ENCODE results near the gene MSTN. TPM values are rescaled to one million over a fixed set of nuclear protein-coding genes. Genes with fewer than 3 reads are reported as not detected.

Gene MSTN
- total RNA-seq, 1 donor from 2014 or later, result not detected

- no peak for TF ChIP-seq CTCF (IDR thresholded peaks at IDR 0.05; ENCODE audit: partially characterized antibody, unreplicated experiment)
- peaks cover 4% of the 10 kb centered on the region for H3K4me1 Mint-ChIP-seq (ENCODE audit: low read depth, unreplicated experiment)
- H3K27me3 Mint-ChIP-seq (ENCODE audit: unreplicated experiment), result no peaks in the 10 kb centered on the region
- no peak for DNase-seq
- no peaks in the 10 kb centered on the region for H3K9me3 Mint-ChIP-seq (ENCODE audit: unreplicated experiment)
- no peaks in the 10 kb centered on the region for H3K36me3 Mint-ChIP-seq (ENCODE audit: unreplicated experiment)
- H3K27ac Mint-ChIP-seq (ENCODE audit: unreplicated experiment), result no peak overlapping the region
- H3K4me3 Mint-ChIP-seq (ENCODE audit: unreplicated experiment), result no peak overlapping the region
Observed at GRCh38 chr2:190060626-190061025, 1.9 kb downstream of the MSTN start.

DNA sequence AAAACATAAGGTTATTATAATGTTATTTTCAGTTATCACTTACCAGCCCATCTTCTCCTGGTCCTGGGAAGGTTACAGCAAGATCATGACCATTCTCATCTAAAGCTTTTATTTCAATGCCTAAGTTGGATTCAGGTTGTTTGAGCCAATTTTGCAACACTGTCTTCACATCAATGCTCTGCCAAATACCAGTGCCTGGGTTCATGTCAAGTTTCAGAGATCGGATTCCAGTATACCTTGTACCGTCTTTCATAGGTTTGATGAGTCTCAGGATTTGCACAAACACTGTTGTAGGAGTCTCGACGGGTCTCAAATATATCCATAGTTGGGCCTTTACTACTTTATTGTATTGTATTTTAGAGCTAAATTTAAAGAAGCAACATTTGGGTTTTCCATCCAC is 2.5 kb downstream of the MSTN start:
- Mint-ChIP-seq H3K36me3 (ENCODE audit: unreplicated experiment) (no peaks in the 10 kb centered on the region), H3K4me3 (ENCODE audit: unreplicated experiment) (no peak overlapping the region), H3K9me3 (ENCODE audit: unreplicated experiment) (no peaks in the 10 kb centered on the region), H3K4me1 (ENCODE audit: low read depth, unreplicated experiment) (peaks cover 4% of the 10 kb centered on the region), H3K27me3 (ENCODE audit: unreplicated experiment) (no peaks in the 10 kb centered on the region), H3K27ac (ENCODE audit: unreplicated experiment) (no peak overlapping the region)
- no peak for TF ChIP-seq CTCF (IDR thresholded peaks at IDR 0.05; ENCODE audit: partially characterized antibody, unreplicated experiment)
- no peak for DNase-seq

GRCh38 chr2:190053426-190053825 is 9.1 kb downstream of the MSTN start:
- no peak for DNase-seq
- TF ChIP-seq CTCF (IDR thresholded peaks at IDR 0.05; ENCODE audit: partially characterized antibody, unreplicated experiment), result no peak
- H3K27ac Mint-ChIP-seq (ENCODE audit: unreplicated experiment), result no peak overlapping the region
- no peaks in the 10 kb centered on the region for H3K9me3 Mint-ChIP-seq (ENCODE audit: unreplicated experiment)
- no peaks in the 10 kb centered on the region for H3K4me1 Mint-ChIP-seq (ENCODE audit: low read depth, unreplicated experiment)
- no peak overlapping the region for H3K4me3 Mint-ChIP-seq (ENCODE audit: unreplicated experiment)
- no peaks in the 10 kb centered on the region for H3K27me3 Mint-ChIP-seq (ENCODE audit: unreplicated experiment)
- H3K36me3 Mint-ChIP-seq (ENCODE audit: unreplicated experiment), result no peaks in the 10 kb centered on the region

DNA sequence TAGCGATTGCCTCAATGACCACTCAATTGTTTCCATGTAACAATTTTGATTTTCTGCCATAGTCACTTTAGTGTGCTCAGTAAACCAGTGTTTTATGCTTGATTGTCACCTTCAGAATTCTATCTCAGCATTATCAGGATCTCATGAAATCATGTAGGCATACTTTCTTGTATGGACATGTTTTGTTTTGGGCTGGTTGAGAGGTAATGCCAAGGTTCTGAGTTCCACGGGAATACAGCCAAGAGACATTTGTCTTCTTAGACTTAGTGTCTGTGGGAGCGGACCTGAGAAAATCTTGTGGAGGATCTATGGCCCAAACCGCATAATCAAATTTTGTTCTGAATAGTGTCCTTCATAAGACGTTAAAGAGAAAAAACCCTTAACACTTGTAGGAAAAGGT is 10.2 kb downstream of the MSTN start:
- Mint-ChIP-seq H3K4me3 (ENCODE audit: unreplicated experiment) (no peak overlapping the region), H3K27me3 (ENCODE audit: unreplicated experiment) (no peaks in the 10 kb centered on the region), H3K4me1 (ENCODE audit: low read depth, unreplicated experiment) (no peaks in the 10 kb centered on the region), H3K9me3 (ENCODE audit: unreplicated experiment) (no peaks in the 10 kb centered on the region), H3K27ac (ENCODE audit: unreplicated experiment) (no peak overlapping the region), H3K36me3 (ENCODE audit: unreplicated experiment) (no peaks in the 10 kb centered on the region)
- no peak for DNase-seq
- no peak for TF ChIP-seq CTCF (IDR thresholded peaks at IDR 0.05; ENCODE audit: partially characterized antibody, unreplicated experiment)

GRCh38 chr2:190051223-190051622 is 11.3 kb downstream of the MSTN start:
- no peak for TF ChIP-seq CTCF (IDR thresholded peaks at IDR 0.05; ENCODE audit: partially characterized antibody, unreplicated experiment)
- Mint-ChIP-seq H3K27me3 (ENCODE audit: unreplicated experiment) (no peaks in the 10 kb centered on the region), H3K4me3 (ENCODE audit: unreplicated experiment) (no peak overlapping the region), H3K4me1 (ENCODE audit: low read depth, unreplicated experiment) (no peaks in the 10 kb centered on the region), H3K9me3 (ENCODE audit: unreplicated experiment) (no peaks in the 10 kb centered on the region), H3K27ac (ENCODE audit: unreplicated experiment) (no peak overlapping the region), H3K36me3 (ENCODE audit: unreplicated experiment) (no peaks in the 10 kb centered on the region)
- no peak for DNase-seq

Measured in glutamatergic neuron (in vitro differentiated cells).